HG03175 (cell line): ENCODE results near the gene CD93.

Source experiments
- ATAC-seq: cut with Tn5 transposase; IDR thresholded peaks from one replicate; pipeline ENCODE4 v1.9.1; 2021; ENCODE audit warnings: mild to moderate bottlenecking, moderate library complexity; ENCODE audit not compliant: unreplicated experiment

The CD93 gene

GRCh38 chr20:23061734-23062561 is 24.2 kb downstream of the CD93 start:
- ATAC-seq = no peak

GRCh38 chr20:23061262-23061661 is 24.9 kb downstream of the CD93 start:
- ATAC-seq = no peak

- no peak for ATAC-seq
Observed at GRCh38 chr20:23060629-23061028, 25.5 kb downstream of the CD93 start.

- ATAC-seq = no peak
Observed at GRCh38 chr20:23059846-23060245, 26.3 kb downstream of the CD93 start.

GRCh38 chr20:23059001-23059400 is 27.1 kb downstream of the CD93 start:
- ATAC-seq = no peak

- ATAC-seq = no peak
Observed at GRCh38 chr20:23058240-23058639, 27.9 kb downstream of the CD93 start.

- no peak for ATAC-seq
Observed at GRCh38 chr20:23052904-23053303, 33.2 kb downstream of the CD93 start.

GRCh38 chr20:23050847-23051627 is 35.1 kb downstream of the CD93 start:
- ATAC-seq = no peak

GRCh38 chr20:23050076-23050838 is 35.9 kb downstream of the CD93 start:
- no peak for ATAC-seq

- no peak for ATAC-seq
Observed at GRCh38 chr20:23049201-23050075, 36.7 kb downstream of the CD93 start, which contains the start of gene THBD. Gene THBD, minus strand, starts transcription at chr20:23049672. Its CDS starts 168 bp downstream, at chr20:23049504.

GRCh38 chr20:23048283-23049200 is 37.6 kb downstream of the CD93 start:
- no peak for ATAC-seq

- no peak for ATAC-seq
Observed at GRCh38 chr20:23047738-23048214, 38.3 kb downstream of the CD93 start.

GRCh38 chr20:23047001-23047737 is 39.0 kb downstream of the CD93 start:
- ATAC-seq = no peak

- no peak for ATAC-seq
Observed at GRCh38 chr20:23046431-23046830, 39.7 kb downstream of the CD93 start.

- ATAC-seq = no peak
Observed at GRCh38 chr20:23043376-23043775, 42.7 kb downstream of the CD93 start.

GRCh38 chr20:23042270-23042669 is 43.9 kb downstream of the CD93 start:
- ATAC-seq = no peak

- no peak for ATAC-seq
Observed at GRCh38 chr20:23039885-23040508, 46.1 kb downstream of the CD93 start.
